ENCODE data around the gene SH3RF3.

GRCh38 chr2:109232909-109233308, 103.9 kb downstream of the SH3RF3 start:
- no peak for TF ChIP-seq SUZ12 (IDR thresholded peaks at IDR 0.05; ENCODE audit: extremely low read depth, insufficient read depth, insufficient read length)
- no peak for TF ChIP-seq ZNF274 (IDR thresholded peaks at IDR 0.05; ENCODE audit: low read depth, low read length)

Data from NT2/D1 (cell line).